A172 (cell line): ENCODE measurements around the gene TRIM40. TPM values are rescaled to one million over a fixed set of nuclear protein-coding genes. Genes with fewer than 3 reads are reported as not detected.

ENCODE experiments used
- DNase-seq: peaks from one replicate; pipeline ENCODE4 v3.0.0-alpha.2; 2015; ENCODE audit warnings: low spot score
- total RNA-seq: library from RNA; depleted of rRNA; stranded (reverse); fragments of >200 nt; shearing (Covaris generic); gene quantifications from 2 replicates; pipeline ENCODE4 v1.2.3, GENCODE V29; 2014

The TRIM40 gene
- total RNA-seq, 1 experiment from 2014 or later = not detected

DNA sequence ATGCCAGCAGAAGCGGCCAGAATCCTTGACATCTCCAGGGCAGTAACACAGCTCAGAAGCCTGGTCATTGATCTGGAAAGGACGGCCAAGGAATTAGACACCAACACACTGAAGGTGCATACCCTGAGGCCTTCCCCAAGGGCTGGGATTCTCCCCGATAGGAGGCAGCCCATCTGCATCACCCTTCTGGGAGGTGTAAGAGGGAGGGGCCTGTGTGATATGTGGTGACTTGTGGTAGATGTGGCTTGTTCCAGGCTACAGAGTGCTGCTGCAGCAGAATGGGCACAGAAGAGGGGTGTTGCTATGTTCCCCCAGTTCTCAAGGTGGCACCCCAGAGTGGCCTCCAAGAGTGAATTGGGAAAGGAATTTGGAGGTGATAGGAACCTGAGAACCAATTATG, 11.2 kb downstream of the TRIM40 start:
- DNase-seq = no peak

DNA sequence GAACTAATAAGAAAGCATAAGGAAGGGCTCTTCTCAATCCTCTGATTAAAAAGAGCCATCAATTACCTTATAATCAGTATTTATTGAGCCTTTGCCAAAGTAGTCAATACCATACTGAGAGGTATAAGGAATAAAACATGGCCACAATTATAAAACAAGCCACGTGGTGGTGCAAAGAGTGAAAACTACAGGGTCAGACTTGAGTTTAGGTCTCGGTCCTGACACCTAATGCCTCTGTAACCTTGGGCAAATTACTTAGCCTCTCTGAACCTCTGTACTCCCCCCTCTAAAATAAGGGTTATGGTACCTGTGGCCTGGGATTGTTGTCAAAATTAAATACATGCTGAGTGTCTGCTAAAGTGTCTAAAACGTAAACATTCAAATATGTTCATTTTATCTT, 13.3 kb downstream of the TRIM40 start:
- no peak for DNase-seq

DNA sequence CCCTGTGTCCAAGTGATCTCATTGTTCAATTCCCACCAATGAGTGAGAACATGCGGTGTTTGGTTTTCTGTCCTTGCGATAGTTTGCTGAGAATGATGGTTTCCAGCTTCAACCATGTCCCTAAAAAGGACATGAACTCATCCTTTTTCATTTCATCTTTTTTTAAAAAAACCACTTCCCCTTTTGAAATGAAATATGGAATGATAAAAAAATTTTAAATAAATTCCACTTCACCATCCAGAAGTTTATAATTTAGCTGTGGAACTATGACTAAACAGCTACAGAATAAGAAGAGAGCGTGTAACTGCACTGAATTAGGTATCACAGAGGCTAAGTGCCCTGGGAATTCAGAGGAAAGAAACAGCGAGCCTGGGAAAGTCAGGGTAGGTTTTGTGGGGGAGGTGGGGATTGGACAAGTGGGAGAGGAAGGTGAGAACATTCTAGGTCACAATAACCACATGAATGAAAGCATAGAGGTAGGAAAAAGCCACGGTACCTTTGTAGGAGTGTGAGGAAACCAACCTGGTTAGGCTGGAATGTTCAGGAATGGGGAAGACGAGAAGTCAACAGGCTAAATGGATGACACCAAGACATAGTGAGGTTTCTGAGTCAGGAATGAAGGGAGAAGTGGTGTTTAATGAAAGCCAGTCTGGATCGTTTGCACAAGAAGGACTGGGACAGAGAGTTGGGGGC, 14.1 kb downstream of the TRIM40 start:
- DNase-seq = no peak

DNA sequence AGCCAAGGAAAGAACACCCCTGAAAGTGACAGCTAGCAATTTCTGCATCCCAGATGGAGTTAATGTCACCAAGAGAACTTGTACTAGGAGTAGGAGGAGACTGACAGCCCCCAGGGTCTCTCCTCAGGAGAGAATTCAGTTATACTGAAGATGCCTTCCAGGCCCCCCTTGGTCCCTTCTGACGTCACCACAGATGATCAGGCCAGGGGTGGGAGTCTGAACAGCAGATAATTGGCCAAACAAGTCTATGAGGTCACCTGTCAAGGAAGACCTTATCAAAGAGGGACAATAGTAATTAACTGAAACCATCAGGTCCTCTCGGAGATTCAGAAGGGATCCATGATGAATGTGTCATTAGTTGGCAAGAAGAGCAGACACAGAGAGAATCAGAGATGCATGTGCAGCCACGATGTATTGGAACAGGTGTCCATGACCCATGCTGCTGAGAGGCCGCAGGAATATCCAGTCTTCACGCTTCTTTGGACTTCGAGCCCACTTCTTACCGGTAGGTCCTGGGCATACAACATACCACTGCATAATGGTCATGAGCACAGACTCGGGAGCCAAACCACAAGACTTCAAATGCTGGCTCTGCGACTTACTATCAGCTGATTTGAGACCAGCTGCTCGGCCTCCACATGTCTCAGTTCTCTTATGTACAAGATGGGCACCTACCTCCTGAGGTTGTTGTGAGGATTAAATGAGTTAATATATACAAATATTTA, 14.9 kb downstream of the TRIM40 start:
- DNase-seq = no peak

DNA sequence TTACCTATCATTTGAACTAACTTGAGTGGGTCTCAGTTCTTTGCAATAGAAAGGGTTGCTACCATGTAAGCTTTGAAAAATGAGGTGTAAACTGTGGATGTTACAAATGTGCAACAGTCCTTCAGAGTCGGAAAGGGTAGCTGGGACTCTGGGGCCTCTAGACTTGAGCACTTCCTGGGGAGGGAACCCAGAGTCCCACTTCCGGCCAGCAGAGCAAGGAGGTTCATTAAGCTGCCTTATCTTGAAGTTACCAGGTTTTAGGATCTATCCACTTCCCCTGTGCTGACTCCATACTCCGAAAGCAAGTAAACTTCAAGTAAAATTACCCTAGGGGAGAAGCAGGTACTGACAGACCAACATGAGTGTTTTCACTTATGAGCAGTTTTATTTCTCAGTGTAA, 15.6 kb downstream of the TRIM40 start:
- no peak for DNase-seq

DNA sequence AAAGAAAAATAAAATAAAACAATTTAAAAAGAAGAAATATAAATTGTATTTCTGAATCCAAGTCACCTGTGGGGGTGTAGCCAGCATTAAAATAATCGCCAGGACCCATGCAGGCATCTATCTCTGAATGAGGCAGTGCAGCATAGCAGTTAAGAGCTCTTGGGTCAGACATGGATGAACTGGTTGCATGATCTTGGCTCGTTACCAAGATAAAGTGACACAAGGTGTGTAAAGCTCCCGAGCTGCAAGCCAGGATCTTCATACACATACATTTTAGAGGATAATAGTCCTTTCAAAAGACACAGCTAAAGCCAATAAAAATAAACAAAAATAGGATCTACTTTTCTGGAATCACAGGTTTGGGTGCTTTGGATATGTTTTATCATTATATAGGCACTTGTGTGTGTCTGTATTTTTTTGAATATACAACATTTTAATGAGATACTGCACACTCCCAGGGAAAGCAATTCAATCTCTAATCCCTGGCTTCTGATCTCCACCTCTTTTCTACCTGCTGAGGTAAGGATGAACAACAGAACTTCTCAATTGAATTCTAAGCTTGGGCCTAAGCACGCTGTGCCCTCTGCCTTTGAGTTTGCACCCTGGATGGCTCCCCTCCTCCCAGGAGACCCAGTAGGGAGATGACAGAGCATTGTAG, 16.2 kb downstream of the TRIM40 start:
- DNase-seq = no peak

DNA sequence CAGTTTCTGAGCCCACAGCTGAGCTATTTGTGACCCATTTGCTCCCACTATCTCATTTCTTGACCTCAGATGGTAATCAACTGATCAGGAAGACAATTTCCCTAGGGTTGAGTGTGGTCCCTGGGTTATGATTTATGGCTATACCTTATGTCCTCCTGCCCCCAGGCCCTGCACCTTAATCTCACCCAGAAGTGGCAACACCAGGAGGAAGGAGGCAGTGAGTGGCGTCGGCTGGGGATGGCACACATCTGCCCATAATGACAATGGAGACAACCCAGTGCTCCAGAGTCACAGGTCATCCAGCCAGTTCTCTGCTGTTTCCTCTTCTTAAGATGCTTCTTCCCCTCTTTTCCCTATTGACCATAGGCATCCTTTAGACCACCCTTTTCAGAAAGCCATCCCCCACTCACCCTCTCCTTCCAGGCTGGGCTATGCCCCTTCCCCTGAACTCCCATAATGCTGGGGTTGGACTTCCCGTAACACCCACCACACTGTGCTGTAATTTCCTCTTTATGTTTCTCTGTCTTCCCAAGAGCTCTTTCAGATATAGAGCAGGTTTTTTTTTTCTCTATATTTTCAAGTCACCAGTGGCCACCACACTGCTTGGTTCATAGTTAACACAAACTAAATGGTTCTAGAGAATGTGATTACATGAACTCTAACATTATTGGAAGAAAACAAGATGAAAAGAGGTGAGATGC, 17.1 kb downstream of the TRIM40 start:
- no peak for DNase-seq

DNA sequence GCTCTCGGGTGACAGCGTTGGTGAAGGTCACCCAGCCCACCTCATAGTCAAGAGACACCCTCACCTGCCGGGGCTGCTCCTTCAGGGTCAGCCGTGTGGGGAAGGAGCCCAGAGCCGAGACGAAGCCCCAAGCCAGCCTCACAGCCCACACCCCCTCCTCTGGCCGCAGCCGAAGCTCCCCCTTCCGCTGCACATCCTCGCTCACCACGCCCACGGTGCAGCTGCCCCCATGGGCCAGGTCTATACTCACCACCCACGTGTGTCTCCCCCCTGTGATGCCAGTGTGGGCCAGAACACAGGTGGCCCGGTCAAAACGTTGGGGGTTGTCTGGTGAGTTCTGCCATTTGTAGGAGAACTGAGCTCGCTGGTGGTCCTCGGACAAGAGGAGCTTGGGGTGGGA, 18.1 kb downstream of the TRIM40 start:
- no peak for DNase-seq

DNA sequence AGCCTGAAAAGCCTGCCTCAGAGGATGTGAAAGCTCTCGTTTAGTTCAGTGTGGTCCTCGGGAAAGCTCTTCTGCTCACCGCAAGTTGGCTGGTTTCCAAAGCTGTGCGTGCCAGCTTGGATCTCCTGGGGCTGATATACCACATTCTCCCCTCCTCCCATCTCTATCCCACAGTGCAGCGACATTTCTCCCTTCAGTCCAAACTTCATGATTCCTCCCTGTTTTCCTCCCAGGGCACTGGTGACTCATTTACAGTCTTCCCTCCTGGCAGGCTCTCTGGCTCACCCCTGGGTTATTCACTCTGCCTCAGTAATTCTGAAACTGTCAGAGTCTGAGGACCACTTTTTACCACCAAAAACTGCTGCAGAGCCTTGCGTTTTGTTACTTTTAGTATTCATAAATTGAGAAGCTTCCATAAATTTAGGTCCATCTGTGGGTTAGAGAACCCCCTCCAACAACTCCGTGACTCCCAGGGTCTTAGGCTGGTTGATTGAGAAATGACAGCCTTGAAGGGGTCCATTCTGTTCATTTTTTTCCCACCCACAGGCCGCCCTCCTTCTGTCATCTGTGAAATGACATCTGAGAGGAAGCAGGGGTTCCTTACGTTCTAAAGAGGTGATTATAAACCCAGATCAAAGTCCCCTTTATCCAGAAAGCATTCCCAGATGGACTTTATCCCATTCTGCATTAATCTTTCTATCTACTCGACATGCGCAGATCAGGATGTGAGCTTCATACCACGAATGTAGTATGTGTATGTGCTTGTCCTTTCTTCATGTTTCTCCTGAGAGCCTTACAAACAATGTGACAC, 19.0 kb downstream of the TRIM40 start:
- DNase-seq = peak; percentile 73

DNA sequence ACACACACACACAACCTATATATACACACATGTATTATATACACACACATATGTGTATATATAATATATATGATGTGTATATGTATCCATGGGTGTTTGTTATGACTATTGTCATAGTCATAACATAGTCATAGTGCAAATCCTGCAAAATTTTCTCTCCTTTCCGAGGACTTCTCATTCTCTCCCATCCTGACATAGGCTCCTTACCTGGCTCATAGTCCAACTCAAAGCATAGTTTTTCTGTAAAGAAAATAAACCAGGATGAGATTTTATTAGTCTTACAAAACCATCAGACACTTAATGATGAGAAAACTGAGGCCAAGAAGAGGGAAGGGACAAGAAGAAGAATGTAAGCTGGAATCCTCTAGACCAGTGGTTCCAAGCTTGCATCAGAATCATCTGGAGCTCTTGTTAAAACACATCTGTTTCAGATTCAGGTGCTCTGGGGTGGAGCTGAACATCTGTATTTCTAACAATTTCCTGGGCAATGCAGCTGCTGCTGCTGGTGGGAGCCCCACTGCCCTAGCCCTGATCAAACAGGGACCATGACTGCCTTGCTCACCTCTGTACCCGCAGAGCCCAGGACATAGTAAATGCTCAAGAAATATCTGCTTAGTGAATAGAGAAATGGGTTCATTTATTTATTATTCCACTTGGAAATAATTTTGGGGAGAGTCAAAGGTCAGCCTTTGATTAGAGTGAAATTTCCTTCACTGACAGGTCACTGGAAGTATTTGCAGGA, 19.8 kb downstream of the TRIM40 start:
- DNase-seq = no peak

DNA sequence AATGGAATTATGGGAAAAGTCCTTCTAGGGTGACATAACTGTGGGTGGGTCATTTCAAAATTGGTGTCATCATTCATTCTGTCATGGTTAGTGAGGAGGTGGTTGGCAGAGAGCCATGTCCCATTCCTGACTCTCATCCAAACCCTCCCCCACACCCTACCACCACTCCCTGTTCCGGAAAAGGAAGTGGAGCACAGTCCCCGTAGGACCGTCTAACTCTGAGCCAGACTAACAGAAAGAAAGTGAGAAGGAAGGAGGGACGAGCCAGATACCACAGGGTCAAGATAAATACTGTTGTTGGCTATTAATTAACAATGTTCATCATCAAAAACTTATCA, 20.3 kb downstream of the TRIM40 start:
- peak; percentile 62 for DNase-seq

DNA sequence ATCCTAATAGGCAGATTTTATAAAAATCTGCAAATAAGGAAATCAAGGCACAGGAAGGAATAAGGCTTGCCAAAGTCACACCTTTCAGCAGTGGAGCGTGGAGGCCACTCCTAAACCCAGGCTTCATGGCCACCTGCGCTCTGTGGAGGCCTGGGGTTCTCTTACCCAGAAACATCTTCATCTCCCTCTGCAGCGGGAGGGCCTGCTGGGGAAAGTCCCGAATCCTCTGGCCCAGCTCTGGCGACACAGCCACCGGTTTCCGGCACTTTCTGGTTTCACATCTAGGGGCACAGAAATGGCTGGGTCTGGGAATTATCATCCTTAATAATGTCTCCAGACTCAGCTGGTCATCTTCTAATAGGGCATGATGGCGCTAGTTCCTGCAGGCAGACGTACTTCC, 20.8 kb downstream of the TRIM40 start:
- DNase-seq = no peak

DNA sequence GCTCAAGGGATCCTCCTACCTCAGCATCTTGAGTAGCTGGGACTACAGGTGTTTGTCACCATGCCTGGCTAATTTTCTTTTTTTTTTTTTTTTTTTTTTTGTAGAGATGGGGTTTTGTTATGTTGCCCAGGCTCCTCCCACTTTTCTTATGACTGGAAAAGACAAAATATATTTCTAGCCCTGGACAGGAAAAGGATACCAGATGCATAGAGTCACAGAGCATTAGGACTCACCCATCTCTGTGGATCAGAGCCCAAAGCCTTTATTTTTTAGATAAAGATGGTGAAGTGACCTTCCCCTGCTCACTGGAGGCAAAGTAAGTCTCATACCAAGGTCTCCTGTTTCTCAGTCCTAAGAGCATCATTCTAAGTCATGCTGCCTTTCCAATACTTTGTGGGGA, 21.6 kb downstream of the TRIM40 start:
- no peak for DNase-seq

DNA sequence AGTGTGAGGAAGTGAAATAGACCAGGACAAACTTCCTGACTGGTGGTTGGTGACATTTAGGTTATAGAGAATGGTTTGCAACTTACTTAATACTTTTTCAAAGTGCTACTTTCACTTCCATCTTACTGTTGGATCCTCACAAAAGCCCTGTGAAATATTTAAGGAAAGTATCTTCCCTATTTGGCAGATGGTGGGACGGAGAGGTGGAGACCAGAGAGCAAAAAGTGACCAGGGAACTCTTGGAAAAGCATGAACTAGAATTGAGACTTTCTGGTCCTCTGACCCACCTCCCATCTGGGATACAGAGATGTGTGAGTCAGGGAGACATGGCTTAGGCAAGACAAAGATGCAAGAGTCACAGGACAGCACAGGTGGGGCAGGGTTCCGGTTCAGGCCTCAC, 22.1 kb downstream of the TRIM40 start:
- no peak for DNase-seq

DNA sequence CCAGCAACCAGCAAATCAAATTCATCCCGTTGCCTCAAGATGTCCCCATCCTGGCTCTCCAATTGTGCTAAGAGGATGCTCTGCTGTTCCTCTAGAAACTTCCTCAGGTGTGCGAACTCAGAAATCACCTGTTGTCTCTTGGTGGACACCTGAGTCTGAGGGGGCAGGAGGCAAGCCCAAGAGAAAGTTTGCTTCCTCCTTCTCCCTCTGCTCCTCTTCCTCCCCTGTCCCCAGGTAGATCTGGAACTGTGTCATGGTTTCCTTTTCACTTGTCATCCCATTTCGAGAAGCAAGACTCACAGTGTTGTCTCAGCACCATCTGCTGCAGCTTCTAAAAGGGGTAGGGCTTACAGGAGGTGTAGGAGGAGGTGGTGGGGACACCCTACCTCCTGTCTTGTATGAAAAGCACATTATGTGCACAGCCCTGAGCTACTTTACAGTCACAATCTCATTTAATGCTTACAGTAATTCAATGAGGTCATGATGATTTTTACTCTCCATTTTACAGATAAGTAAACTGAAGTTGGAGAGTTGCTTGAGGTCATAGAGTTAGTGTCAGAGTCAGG, 22.6 kb downstream of the TRIM40 start:
- no peak for DNase-seq

DNA sequence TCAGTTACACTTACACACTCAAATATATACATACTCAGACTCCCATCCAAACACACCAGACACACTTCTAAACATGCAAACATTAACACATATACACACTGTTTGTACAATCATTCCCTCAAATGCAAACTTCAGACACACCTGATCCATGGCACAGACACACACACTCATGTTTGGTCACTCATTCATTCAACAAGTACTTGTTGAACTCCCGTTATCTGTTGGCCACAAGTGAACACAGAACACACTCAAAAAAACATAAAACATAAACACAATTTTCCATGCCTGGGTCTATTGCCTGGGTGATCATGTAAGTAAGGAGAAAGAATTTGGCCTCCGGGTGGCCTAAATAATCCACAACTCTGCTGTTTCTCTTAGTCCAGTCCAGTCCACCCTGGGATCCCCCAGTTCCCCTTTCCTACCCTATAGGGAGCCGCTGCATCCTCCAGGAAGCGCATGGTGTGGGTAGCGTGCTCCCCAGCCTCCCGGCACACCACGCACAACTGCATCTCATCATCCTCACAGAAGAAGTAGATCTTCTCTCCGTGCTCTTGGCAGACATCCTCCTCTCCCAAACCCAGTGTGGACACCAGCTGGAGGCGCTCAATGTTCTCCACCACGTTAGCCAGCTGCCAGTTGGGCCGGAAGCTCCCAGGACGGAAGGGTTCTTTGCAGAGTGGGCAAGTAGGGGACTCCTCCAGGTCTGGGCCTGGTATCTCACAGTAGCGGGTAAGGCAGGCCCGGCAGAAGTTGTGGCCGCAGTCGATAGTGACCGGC, 24.3 kb downstream of the TRIM40 start:
- no peak for DNase-seq

DNA sequence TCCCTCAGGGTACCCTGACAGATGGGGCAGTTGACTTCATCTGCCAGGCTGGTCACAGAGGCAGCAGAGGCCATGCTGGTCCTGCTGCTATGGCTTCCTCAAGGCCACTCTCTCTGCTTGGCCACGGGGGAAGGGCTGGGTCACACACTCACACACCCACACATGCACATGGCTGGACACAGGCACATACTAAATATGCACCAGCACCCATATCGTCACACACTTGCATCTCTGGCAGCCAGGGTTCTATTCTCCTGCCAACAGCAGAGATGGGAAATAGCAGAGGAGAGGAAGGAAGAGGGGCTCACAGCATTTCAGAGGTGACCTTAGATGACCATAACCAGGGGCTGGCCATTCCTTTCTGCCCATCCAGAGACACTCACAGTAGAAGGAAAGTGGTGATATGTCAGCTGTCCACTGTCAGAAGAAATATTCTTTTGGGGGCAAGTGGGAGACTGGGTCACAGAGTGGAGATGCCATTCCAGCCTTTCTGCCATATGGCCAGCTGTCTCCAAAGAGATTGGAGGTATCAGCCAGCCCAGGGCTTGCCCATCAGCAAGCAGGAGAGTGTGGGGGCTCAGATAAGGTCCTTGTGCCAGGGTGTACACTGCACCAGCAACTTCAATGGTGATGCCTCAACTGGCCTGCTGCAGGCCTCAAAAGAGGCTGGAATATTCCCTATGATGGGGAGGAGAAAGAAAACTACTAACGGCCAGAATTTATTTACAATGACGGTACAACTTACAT, 25.0 kb downstream of the TRIM40 start, which contains the start of gene TRIM10:
TSS of gene TRIM10 (minus strand) at position 427 of the 747 bp plus-strand sequence. CDS start at position 74, 353 bp downstream.
- DNase-seq = no peak

DNA sequence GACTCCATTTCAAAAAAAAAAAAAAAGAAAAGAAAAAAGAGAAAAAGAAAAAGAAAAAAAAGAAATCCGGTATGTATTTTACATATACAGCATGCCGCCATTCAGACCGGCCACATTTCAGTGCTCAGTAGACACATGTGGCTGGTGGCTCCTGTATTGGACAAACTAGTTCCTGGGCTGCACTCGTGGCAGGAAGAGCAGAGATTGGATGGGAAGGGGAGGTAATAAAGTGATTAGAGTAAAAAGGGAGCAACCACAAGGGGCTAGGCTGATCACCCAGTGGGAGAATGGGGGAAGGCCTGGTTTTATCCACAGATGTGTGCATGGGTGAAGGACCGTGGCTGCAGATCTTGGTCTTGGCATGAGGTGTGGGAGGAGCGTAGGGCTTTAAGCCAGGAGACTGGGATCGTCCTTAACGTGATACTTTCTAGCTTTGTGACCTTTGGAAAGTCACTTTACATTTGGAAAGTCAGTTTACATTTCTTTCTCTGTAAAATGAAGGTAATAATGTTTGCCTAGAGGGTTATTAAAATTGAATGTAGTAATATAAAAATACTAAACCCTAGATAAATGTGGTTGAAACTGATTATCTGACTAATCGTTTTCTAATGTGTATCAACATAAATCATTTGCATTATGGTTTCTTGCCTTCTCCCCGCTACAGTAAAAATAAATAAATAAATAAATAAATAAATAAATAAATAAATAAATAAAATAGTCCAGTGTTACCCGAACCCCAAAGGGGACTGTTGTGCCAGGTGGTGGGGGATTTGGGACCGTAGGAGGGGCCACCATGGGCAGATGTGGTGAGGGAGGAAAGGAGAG, 26.5 kb downstream of the TRIM40 start:
- DNase-seq = no peak
